Islet precursor cell (in vitro differentiated cells): ENCODE data around the gene ACTN4.
A peak's percentile ranks its signal among the peaks of the same experiment; 100 is the strongest.
"Not testable (repeated sequence)": the region's sequence is repeated elsewhere in the genome, so short reads cannot be mapped to it uniquely, and the experiment has no call there.

Source experiments
- DNase-seq: peaks from one replicate; pipeline ENCODE4 v3.0.0-alpha.2; 2018

The ACTN4 gene

GRCh38 chr19:38647368-38647965 is at the start of gene ACTN4:
TSS of gene ACTN4 (plus strand) at chr19:38647649. CDS start at chr19:38647746, 97 bp downstream.
- peak; percentile 99 for DNase-seq

GRCh38 chr19:38599722-38600121 is 47.7 kb upstream of the ACTN4 start:
- no peak for DNase-seq

GRCh38 chr19:38602856-38603255 is 44.6 kb upstream of the ACTN4 start:
- not testable (repeated sequence) for DNase-seq

DNA sequence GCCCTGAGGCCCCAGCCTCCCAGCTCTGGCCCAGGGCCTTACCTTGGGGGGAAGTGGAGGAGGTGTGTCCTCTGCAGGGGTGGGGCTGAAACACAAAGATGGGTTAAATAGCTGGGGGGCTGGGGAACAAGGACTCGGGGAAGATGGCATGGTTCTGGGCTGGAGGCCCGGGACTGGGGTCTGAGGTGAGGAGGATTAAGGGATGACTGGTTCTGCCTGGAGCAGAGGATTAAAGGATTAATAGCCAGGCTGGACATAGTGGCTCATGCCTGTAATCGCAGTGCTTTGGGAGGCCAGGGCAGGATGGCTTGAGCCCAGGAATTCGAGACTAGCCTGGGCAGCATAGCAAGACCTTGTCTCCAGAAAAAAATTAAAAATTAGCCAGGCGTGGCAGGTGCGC is 41.3 kb upstream of the ACTN4 start:
- no peak for DNase-seq

DNA sequence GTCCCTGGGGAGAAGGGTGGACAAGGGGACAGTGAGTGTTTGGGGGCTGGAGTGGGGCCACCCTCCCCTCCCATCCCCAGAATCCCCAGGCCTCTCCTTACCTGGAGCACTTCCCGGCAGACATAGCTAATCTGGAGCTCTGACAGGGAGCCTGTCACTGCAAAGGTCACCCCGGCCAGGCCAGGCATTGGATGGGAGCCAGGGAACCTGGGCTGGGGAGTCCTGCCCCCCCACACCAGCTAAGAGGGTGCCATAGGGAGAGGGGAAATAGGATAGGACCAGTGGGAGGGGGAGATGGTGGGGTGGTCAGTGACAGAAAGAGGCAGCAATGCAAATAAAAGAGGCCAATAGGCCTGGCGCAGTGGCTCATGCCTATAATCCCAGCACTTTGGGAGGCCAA is 33.2 kb upstream of the ACTN4 start:
- DNase-seq: no peak

- DNase-seq: no peak
These were observed 32.4 kb upstream of the ACTN4 start for GRCh38 chr19:38615007-38615581.

- DNase-seq: no peak
These were observed 31.2 kb upstream of the ACTN4 start for GRCh38 chr19:38616265-38616664.

GRCh38 chr19:38617283-38617763 is 30.1 kb upstream of the ACTN4 start:
- DNase-seq: no peak

GRCh38 chr19:38617764-38618589 is 29.5 kb upstream of the ACTN4 start, which contains the start of gene MAP4K1:
TSS of gene MAP4K1 (minus strand) at chr19:38617953. CDS start at chr19:38617895, 58 bp downstream.
- DNase-seq: no peak

DNA sequence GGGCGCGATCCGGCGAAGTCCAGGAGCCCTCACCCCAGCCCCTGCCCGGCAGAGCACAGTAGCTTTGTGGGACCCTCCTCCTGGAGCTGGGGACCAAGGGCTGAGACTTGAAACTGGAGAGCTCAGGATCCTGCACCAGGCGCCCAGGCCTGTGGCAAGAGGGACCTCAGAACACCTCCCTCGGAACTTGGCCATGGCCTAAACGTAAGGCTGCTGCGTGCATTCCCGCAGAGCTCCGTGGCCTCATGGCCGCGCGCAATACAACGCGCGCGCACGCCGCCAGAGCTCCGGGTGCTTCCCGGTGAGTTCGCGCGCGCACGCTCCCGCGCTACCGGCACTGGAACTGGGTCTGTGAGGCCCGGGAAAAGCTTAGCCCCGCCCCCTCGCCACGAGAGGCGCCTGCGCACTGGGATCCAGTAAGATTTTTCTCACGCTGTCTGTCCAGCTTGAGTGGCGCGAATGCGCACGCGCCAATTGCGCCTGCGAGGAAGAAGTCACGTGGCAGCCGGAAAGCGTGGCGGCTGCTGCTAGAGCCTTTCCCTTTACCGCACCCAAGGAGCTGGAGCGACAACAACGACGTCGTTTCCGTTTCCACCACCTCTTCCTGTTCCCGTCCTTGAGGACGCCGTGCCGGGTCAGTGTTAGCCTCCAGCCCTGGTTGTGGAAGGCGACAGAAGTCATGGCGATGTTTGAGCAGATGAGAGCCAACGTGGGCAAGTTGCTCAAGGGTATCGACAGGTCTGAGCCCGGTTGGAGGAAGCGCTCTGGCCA is 28.7 kb upstream of the ACTN4 start, which contains the start of gene EIF3K:
EIF3K (plus strand) TSS at position 599 of the 771 bp plus-strand sequence; CDS start at position 680, 81 bp downstream.
- peak; percentile 99 for DNase-seq

GRCh38 chr19:38619361-38620174 is 27.9 kb upstream of the ACTN4 start:
- no peak for DNase-seq

DNA sequence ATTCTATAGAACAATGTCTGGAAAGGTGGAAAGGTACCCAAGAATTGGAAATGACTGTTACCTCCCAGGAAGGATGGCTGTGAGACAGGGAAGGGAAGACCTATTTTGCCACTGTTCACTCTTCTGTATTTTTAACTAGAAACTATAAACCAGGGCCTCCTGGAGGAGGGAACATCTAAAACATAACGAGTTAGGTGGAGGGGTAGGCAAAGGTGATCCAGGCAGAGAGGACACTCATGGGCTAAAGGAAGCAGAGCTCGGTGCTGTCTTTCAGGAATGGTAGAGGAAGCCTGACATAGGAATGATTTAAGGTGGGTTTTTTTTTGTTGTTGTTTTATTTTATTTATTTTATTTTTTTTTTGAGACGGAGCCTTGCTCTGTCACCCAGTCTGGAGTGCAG is 22.6 kb upstream of the ACTN4 start:
- no peak for DNase-seq

- DNase-seq: no peak
These were observed 21.0 kb upstream of the ACTN4 start for GRCh38 chr19:38626401-38626800.

DNA sequence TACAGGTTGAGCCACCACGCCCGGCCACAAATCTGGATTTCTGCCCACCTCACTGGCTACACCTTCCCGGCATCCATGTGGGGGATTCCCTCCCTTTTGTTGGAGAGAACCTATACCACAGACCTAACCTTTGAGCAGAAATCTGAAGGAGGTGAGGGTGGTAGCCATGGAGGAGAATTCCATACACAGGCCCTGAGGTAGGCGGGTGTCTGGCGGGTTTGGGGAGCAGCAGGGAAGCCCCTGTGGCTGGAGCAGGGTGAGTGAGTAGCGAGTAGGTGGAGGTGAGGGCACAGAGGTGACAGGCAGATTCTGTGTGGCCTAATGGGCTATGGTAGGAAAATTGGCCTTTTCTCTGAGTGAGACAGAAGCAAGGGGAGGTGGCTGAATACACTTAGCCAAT is 17.9 kb upstream of the ACTN4 start:
- DNase-seq: no peak

- not testable (repeated sequence) for DNase-seq
These were observed 16.1 kb upstream of the ACTN4 start for GRCh38 chr19:38631301-38631700.

DNA sequence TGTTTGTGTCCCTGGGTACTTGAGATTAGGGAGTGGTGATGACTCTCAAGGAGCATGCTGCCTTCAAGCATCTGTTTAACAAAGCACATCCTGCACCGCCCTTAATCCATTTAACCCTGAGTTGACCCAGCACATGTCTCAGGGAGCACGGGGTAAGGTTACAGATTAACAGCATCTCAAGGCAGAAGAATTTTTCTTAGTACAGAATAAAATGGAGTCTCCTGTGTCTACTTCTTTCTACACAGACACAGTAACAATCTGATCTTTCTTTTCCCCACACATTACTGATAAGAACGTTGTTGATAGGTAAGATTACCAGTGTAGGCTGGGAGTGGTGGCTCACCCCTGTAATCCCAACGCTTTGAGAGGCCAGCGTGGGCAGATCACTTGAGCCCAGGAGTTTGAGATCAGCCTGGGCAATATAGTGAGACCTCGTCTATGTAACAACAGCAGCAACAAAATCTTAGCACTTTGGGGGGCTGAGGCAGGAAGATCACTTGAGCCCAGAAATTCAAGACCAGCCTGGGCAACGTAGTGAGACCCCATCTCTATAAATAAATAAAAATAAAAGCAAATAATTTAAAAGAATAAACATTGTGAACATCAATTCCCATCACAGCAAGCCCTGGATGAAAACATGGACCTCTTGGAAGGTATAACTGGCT is 15.5 kb upstream of the ACTN4 start:
- DNase-seq: not testable (repeated sequence)

DNA sequence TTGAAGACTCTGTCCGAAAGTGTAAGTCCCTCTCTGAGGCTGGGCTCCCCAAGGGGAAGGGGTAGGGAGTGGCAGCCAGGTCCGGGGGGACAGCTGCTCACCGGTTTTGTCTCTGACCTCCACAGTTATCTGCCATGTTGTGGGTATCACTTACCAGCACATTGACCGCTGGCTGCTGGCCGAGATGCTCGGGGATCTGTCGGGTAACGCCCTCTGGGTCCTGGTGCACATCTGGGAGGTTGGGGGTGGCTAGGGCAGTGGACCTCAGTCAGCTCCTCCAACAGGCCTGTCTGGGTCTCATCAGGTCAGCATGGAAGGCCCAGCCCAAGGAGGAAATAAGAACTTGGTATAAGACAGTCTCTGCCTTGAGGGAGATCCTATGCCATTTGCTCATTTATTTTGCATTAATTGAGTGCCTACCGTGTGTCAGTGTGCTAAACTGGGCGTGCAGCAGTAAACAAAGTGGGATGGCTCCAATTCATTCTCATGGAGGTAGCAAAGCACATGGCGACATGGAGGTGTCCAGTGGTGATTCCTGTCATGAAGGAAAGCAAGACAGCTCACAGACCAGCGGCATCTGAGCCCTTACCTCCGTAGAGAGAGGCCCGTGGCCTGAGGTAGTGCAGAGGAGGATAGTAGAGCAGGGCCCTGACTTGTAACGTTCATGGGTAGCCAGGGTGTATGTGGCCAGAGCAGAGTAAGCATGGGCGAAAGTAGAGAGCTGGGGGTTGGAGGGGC is 14.8 kb upstream of the ACTN4 start:
- no peak for DNase-seq

DNA sequence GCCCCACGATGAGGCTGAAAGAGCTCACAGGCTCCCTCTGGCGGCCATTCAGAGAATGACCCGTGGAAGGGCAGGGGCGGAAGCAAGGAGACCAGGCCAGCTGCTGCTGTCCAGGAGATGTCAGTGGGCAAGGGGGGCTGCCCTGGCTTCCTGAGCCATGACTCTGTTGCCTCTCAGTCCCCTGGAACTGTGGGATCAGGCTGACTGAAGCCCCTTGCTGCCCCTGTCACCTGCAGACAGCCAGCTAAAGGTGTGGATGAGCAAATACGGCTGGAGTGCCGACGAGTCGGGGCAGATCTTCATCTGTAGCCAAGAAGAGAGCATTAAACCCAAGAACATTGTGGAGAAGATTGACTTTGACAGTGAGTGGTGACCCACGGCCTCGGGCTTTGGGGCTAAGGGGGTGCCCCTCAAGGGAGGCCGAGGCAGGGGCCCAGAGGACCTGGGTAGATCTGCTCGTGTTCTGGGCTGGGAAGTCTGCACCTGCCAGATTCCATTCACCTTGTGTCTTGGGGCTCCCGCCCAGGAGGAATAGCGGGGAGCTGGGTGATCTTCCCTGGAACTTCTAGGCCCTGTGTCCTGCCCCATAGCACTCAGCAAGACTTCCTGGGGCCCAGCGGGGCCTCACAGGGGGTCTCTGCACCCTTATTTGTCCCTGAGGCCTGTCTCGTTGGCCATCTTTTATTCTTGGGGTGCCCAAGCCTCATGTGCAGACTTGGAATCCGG is 12.5 kb upstream of the ACTN4 start:
- peak; percentile 87 for DNase-seq

GRCh38 chr19:38635483-38636399 is 11.7 kb upstream of the ACTN4 start:
- peak; percentile 63 for DNase-seq
